CMK (cell line): ENCODE data around the gene MED25.

Experiments
- DNase-seq: peaks from one replicate; pipeline ENCODE4 v3.0.0-alpha.2; 2010; ENCODE audit warnings: low read depth

MED25 gene

GRCh38 chr19:49817964-49818648, at the start of gene MED25:
Gene MED25, plus strand, starts transcription at chr19:49818289. Its CDS starts 53 bp downstream, at chr19:49818342.
- peak; percentile 61 for DNase-seq

- no peak for DNase-seq
Observed at GRCh38 chr19:49770529-49770928, 47.6 kb upstream of the MED25 start.

DNA sequence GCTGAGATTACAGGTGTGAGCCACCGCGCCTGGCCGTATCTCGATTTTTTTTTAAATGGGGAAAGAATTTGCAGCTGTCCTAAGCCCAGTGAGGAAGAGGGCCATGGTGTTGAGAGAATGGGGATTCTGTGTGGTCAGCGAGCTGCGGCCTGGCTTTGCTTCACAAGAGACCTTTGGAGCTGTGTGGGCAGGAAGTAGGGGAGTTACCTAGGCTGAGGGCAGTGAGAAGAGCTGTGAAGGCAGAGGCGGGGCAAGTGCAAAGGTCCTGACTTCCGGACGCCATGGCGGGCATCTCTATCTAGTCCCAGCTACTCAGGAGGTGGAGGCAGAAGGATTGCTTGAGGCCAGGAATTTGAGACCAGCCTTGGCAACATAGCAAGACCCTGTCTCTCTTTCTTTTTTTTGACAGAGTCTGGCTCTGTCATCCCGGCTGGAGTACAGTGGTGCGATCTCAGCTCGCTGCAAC, 46.4 kb upstream of the MED25 start:
- no peak for DNase-seq

- no peak for DNase-seq
Observed at GRCh38 chr19:49772850-49773432, 45.1 kb upstream of the MED25 start.

- DNase-seq = no peak
Observed at GRCh38 chr19:49773663-49774350, 44.3 kb upstream of the MED25 start.

GRCh38 chr19:49774969-49775368, 43.1 kb upstream of the MED25 start:
- no peak for DNase-seq

DNA sequence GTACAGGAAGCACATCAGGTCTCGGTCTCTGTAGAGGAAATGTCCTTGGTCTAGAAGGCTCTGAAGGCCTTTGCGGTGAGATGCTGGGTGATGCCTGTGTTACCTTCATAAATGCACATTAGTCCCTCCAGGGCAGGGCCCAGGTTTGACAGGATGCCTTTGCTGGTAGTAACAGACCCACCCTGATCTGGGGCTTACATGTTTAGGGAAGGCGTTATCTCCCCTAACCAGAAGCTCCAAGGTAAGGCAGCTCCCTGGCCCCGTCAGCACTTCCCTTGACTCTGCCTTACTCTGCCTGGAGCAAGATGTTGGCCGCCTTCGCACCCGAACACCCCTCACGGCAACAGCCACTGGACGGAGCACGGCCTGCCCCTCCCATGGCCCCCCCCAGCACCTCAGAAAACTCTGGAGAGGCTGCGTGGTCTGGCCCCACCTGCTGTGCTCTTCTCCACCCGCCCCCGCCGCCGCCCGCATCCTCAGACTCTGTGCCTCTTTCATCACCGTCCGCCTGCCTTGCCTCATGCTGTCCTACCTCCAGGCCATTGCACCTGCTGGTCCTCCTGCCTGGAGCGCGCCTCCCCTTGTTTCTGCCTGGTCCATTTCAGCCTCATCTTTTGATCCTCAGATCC, 42.2 kb upstream of the MED25 start:
- no peak for DNase-seq

- no peak for DNase-seq
Observed at GRCh38 chr19:49776371-49776764, 41.7 kb upstream of the MED25 start.

DNA sequence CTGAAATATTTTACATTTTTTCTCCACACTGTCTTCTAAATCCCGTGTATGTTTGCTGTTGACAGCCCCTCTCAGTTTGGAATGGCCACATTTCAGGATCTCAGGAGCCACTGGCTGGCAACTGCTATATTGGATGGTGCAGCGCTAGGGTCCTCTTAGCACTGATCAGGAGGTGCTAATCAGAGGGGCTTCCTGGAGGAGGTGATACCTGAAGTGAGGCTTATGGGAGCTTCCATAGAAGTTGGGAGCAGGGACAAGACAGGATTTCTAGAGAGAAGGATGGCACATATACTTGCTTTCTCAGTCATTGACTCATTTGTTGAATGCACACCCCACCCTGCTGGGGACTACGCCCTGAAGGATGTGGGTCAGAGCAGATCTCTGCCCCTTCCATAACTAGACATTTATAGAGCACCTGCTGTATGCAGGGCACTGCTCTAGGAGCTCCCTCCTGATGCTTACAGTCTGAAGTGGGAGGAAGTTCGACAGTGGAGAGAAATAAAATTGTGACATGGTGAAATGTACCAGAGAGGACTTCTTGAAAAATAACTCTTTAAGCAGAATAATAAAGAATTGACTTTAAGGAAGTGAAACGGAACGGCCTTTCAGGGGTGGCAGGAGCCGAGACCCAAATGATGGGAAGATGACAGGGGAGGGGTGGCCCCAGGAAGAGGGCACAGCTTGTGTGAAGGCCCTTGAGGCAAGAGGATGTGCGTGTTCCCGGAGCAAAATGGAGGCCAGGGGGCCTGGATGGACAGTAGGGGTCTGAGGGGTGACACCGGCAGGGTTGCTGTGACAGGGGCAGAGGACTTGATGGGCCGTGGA, 38.1 kb upstream of the MED25 start:
- DNase-seq = no peak

GRCh38 chr19:49780861-49781260, 37.2 kb upstream of the MED25 start:
- no peak for DNase-seq

DNA sequence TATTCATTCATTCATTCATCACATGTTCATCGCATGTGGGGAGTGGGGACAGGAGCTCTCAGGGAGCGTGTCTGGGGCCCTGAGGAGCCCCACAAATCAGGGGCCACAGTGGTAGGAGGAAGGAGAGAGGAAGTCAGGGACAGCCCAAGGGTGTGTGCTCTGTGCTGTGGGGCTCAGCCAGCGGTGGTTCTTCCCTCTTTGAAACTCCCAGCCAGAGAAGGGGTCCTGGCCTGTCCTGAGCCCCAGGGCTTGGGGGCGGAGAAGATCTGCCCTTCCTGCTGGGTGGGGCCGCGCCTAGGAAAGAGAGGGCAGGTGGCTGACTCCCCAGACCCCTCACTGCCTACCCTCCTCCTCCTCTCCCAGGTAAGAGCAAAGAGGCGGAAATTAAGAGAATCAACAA, 36.7 kb upstream of the MED25 start:
- no peak for DNase-seq

DNA sequence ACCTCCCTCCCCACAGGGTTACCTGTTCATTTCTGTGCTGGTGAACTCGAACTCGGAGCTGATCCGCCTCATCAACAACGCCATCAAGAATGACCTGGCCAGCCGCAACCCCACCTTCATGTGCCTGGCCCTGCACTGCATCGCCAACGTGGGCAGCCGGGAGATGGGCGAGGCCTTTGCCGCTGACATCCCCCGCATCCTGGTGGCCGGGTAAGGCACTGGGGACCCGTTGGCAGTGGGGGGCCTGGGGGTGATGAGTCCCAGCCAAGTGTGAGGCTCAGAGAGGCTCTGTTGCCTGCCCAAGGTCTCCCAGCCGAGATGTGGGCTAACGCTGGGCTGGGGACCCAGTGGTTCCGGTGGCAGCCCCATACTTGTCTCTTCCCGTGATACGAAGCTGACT, 35.6 kb upstream of the MED25 start:
- no peak for DNase-seq

- no peak for DNase-seq
Observed at GRCh38 chr19:49786376-49786820, 31.7 kb upstream of the MED25 start.

DNA sequence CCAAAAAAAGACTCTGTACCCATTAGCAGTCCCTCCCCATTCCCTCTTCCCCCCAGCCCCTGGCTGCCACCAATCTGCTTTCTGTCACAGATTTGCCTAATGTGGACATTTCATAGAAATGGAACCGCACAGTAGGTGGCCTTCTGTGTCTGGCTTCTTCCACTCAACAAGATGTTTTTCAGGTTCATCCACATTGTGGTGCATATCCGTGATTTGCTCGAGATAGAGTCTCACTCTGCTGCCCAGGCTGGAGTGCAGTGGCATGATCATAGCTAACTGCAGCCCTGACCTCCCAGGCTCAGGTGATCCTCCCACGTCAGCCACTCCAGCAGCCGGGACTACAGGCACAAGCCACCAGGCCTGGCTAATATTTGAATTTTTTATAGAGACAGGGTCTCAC, 30.3 kb upstream of the MED25 start:
- DNase-seq = no peak

- no peak for DNase-seq
Observed at GRCh38 chr19:49788857-49789256, 29.2 kb upstream of the MED25 start.

GRCh38 chr19:49790866-49791265, 27.2 kb upstream of the MED25 start:
- no peak for DNase-seq

DNA sequence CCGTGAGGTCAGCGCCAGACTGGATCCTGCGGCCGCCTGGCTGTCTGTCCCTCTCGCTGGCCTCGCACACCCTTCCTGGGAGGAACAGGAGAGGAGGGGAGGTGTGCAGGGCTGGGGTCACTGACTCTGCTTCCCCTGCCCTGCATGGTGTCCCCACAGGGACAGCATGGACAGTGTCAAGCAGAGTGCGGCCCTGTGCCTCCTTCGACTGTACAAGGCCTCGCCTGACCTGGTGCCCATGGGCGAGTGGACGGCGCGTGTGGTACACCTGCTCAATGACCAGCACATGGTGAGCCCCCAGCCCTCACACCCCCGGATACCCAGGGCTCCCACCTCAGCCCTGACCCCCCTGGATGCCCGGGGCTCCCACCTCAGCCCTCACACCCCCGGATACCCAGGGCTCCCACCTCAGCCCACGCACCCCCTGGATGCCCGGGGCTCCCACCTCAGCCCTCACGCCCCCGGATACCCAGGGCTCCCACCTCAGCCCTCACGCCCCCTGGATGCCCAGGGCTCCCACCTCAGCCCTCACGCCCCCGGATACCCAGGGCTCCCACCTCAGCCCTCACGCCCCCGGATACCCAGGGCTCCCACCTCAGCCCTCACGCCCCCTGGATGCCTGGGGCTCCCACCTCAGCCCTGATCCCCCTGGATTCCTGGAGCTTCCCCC, 26.2 kb upstream of the MED25 start:
- DNase-seq = no peak

- DNase-seq = no peak
Observed at GRCh38 chr19:49792829-49793560, 25.1 kb upstream of the MED25 start.

DNA sequence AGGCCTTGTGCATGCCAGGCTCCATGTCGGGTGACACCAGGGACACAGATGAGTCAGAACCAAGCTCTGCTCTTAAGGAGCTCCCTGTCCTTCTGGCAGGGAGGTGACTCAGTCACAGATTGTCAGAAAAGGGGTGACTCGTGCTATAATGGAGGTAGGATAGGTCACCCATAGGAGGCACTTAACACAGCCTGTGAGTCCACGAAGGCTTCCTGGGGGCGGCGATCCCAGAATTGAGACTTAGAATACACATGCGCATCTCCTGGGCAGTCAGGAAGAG, 24.6 kb upstream of the MED25 start:
- no peak for DNase-seq

DNA sequence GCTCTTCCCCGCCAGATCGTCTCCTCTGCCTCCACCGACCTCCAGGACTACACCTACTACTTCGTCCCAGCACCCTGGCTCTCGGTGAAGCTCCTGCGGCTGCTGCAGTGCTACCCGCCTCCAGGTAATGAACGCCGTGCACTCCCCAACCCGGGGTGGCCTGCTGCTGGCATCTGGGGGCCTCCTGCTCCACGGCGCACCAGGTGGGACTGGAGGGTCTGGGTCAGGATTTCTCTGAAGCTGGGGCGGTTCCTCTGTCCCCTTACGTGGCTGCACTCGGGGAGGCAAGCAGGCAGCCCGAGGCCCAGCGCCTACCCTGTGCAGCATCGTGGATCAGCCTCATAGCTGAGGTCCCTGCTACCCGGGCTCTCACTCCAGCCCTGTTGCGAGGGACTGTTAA, 22.5 kb upstream of the MED25 start:
- DNase-seq = no peak

- no peak for DNase-seq
Observed at GRCh38 chr19:49798574-49798973, 19.5 kb upstream of the MED25 start.
